Measurements from ENCODE around the gene CACNA1S.

DNA sequence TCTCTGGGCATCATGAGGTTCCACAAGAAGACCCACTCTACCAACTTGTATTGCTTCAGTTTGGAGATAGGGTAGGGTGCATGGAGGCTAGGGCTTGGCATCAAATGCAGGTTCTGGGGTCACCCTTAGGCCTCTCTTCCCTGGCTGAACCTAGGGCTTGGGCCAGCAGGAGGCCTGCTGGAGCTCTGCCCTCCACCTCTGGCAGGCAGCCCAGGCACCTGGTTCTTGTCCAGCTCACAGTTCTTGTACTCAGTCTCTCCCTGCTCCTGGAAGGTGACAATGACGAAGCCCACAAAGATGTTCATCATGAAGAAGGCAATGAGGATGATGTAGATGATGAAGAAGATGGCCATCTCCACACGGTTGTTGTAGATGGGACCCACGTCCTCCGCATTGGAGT lies 51.2 kb downstream of the CACNA1S start:
- TF ChIP-seq, protein P1, sequence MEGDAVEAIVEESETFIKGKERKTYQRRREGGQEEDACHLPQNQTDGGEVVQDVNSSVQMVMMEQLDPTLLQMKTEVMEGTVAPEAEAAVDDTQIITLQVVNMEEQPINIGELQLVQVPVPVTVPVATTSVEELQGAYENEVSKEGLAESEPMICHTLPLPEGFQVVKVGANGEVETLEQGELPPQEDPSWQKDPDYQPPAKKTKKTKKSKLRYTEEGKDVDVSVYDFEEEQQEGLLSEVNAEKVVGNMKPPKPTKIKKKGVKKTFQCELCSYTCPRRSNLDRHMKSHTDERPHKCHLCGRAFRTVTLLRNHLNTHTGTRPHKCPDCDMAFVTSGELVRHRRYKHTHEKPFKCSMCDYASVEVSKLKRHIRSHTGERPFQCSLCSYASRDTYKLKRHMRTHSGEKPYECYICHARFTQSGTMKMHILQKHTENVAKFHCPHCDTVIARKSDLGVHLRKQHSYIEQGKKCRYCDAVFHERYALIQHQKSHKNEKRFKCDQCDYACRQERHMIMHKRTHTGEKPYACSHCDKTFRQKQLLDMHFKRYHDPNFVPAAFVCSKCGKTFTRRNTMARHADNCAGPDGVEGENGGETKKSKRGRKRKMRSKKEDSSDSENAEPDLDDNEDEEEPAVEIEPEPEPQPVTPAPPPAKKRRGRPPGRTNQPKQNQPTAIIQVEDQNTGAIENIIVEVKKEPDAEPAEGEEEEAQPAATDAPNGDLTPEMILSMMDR (IDR thresholded peaks at IDR 0.05) = no peak
- no peak for TF ChIP-seq EZH2 (IDR thresholded peaks at IDR 0.05; ENCODE audit: borderline replicate concordance, insufficient read depth, low read depth, low read length, poor library complexity, severe bottlenecking)

Measured in B cell (primary cell).